ENCODE results near the gene TMC5. TPM values are rescaled to one million over a fixed set of nuclear protein-coding genes. Genes with fewer than 3 reads are reported as not detected.
A peak's percentile ranks its signal among the peaks of the same experiment; 100 is the strongest.

The TMC5 gene
- total RNA-seq, 1 experiment from 2014 or later = 15.7 TPM

DNA sequence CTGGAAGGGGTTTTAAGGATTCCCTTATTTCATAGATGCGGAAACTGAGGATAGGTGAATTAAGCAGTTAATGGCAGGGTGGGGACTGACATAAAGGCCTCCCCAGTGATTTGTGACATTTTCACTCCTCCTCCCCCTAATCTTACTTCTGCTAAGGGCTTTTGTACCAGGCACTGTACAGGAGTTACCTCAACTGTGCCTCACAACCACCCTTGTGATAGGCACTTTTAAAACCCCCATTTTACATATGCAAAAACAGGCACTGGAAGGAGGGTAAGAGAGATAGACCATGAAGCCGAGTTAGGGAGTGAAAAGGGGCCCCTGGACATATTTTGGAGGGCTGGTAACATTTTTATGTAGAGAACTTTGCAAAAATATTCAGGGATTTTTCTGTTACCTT lies 105.1 kb downstream of the TMC5 start:
- peak overlapping the region; percentile 74 for H3K4me2 ChIP-seq (ENCODE audit: low read length)
- peaks cover 17 to 41% of the 10 kb centered on the region in 2 experiments for H3K4me1 ChIP-seq (ENCODE audit: control insufficient read depth in 1 of 2, insufficient read depth in 2 of 2, low read length in 2 of 2)
- H3K36me3 ChIP-seq (ENCODE audit: control insufficient read depth in 1 of 2, insufficient read depth in 2 of 2, low read length in 2 of 2) = 0 out of 4 replicates have a peak, but pooled peaks cover 0 to 1% of the 10 kb centered on the region in 2 experiments
- H3K79me2 ChIP-seq (ENCODE audit: insufficient read depth, low read length) = peaks cover 68% of the 10 kb centered on the region
- RAD21 ChIA-PET (ENCODE audit: low non-redundant PET in 1 of 2, low total read pairs in 2 of 2, uncharacterized antibody in 2 of 2, unreplicated experiment in 2 of 2) = no interaction called here
- no peak overlapping the region for H3K4me3 ChIP-seq (replicated peaks in 1 of 2; ENCODE audit: low read depth in 1 of 2, low read length in 2 of 2)
- DNase-seq (ENCODE audit: low read depth, low spot score) (no peak), ATAC-seq (no peak)
- H3K27ac ChIP-seq (ENCODE audit: low read depth, low read length) = no peak overlapping the region
- H3K9me2 ChIP-seq (ENCODE audit: insufficient read depth) = no peaks in the 10 kb centered on the region
- no peak for TF ChIP-seq EGR1 (IDR thresholded peaks at IDR 0.05; ENCODE audit: low read depth)
- TF ChIP-seq SP1 (IDR thresholded peaks at IDR 0.05; ENCODE audit: low read depth) = no peak
- TF ChIP-seq CEBPB (IDR thresholded peaks at IDR 0.05; ENCODE audit: low read depth) = no peak
- TF ChIP-seq, protein P1, sequence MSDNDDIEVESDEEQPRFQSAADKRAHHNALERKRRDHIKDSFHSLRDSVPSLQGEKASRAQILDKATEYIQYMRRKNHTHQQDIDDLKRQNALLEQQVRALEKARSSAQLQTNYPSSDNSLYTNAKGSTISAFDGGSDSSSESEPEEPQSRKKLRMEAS (IDR thresholded peaks at IDR 0.05) = no peak
- TF ChIP-seq, protein P2, sequence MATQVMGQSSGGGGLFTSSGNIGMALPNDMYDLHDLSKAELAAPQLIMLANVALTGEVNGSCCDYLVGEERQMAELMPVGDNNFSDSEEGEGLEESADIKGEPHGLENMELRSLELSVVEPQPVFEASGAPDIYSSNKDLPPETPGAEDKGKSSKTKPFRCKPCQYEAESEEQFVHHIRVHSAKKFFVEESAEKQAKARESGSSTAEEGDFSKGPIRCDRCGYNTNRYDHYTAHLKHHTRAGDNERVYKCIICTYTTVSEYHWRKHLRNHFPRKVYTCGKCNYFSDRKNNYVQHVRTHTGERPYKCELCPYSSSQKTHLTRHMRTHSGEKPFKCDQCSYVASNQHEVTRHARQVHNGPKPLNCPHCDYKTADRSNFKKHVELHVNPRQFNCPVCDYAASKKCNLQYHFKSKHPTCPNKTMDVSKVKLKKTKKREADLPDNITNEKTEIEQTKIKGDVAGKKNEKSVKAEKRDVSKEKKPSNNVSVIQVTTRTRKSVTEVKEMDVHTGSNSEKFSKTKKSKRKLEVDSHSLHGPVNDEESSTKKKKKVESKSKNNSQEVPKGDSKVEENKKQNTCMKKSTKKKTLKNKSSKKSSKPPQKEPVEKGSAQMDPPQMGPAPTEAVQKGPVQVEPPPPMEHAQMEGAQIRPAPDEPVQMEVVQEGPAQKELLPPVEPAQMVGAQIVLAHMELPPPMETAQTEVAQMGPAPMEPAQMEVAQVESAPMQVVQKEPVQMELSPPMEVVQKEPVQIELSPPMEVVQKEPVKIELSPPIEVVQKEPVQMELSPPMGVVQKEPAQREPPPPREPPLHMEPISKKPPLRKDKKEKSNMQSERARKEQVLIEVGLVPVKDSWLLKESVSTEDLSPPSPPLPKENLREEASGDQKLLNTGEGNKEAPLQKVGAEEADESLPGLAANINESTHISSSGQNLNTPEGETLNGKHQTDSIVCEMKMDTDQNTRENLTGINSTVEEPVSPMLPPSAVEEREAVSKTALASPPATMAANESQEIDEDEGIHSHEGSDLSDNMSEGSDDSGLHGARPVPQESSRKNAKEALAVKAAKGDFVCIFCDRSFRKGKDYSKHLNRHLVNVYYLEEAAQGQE (IDR thresholded peaks at IDR 0.05; ENCODE audit: low read depth) = no peak
- TF ChIP-seq CBX3 (IDR thresholded peaks at IDR 0.05; ENCODE audit: low read depth) = no peak
- TF ChIP-seq RAD21 (IDR thresholded peaks at IDR 0.05; ENCODE audit: low read depth) = no peak
- TF ChIP-seq YY1 (IDR thresholded peaks at IDR 0.05; ENCODE audit: extremely low read depth, insufficient replicate concordance, low read depth, low read length) = no peak
- no peak for TF ChIP-seq TCF7L2 (IDR thresholded peaks at IDR 0.05; ENCODE audit: borderline replicate concordance, extremely low read depth, insufficient read depth, insufficient read length)
- TF ChIP-seq, protein P3, sequence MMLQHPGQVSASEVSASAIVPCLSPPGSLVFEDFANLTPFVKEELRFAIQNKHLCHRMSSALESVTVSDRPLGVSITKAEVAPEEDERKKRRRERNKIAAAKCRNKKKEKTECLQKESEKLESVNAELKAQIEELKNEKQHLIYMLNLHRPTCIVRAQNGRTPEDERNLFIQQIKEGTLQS (IDR thresholded peaks at IDR 0.05) = no peak
- no peak for TF ChIP-seq ZFX (IDR thresholded peaks at IDR 0.05)
- TF ChIP-seq EZH2 (IDR thresholded peaks at IDR 0.05) = no peak
- no peak for TF ChIP-seq POLR2A (IDR thresholded peaks at IDR 0.05; ENCODE audit: borderline replicate concordance, extremely low read depth, insufficient read depth, insufficient read length)
- TF ChIP-seq, protein P4, sequence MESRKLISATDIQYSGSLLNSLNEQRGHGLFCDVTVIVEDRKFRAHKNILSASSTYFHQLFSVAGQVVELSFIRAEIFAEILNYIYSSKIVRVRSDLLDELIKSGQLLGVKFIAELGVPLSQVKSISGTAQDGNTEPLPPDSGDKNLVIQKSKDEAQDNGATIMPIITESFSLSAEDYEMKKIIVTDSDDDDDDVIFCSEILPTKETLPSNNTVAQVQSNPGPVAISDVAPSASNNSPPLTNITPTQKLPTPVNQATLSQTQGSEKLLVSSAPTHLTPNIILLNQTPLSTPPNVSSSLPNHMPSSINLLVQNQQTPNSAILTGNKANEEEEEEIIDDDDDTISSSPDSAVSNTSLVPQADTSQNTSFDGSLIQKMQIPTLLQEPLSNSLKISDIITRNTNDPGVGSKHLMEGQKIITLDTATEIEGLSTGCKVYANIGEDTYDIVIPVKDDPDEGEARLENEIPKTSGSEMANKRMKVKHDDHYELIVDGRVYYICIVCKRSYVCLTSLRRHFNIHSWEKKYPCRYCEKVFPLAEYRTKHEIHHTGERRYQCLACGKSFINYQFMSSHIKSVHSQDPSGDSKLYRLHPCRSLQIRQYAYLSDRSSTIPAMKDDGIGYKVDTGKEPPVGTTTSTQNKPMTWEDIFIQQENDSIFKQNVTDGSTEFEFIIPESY (IDR thresholded peaks at IDR 0.05; ENCODE audit: extremely low read depth, insufficient replicate concordance, low read length) = no peak
- TF ChIP-seq POLR2AphosphoS5 (IDR thresholded peaks at IDR 0.05; ENCODE audit: low read depth, low read length) = no peak
- no peak for TF ChIP-seq JUND (IDR thresholded peaks at IDR 0.05)
- no peak for TF ChIP-seq FOSL1 (IDR thresholded peaks at IDR 0.05; ENCODE audit: low read depth)
- no peak for TF ChIP-seq ZNF274 (IDR thresholded peaks at IDR 0.05; ENCODE audit: low read depth, low read length)
- BruUV-seq (replicated peaks) = no TSS peak
- no peaks in the 10 kb centered on the region for H3K9me3 ChIP-seq (ENCODE audit: control insufficient read depth in 1 of 2, insufficient read depth in 1 of 2, low read depth in 1 of 2, low read length in 2 of 2)
- H4K20me1 ChIP-seq (ENCODE audit: insufficient read depth) = no peaks in the 10 kb centered on the region
- CTCF ChIA-PET = no interaction called here
- H2AFZ ChIP-seq (ENCODE audit: low read depth, low read length, poor library complexity, severe bottlenecking) = peak overlapping the region; percentile 39
- intact Hi-C loops (cut with micrococcal nuclease) = loop anchor here (5.0 kb wide), 1 partner anchor 105 kb away; the partner anchor contains the start of gene TMC5
- POLR2A ChIA-PET = no interaction called here
- H3K27me3 ChIP-seq (ENCODE audit: insufficient read depth, low read length) = no peaks in the 10 kb centered on the region
- no peak overlapping the region for H3K9ac ChIP-seq (ENCODE audit: low read length)
